Mammary epithelial cell (primary cell): ENCODE measurements around the gene STK32A.

Source experiments
- CTCF ChIP-seq, 2 donors: IDR thresholded peaks in 1 of 2; conservative IDR thresholded peaks in 1 of 2; 2 replicates each; pipeline ENCODE4 v1.5.1; 2011 to 2012; ENCODE audit warnings: inconsistent platforms in 2 of 2, low read length in 2 of 2, mild to moderate bottlenecking in 2 of 2, control low read depth in 1 of 2, low read depth in 1 of 2; ENCODE audit not compliant: insufficient read depth in 1 of 2; ENCODE audit errors: extremely low read depth in 1 of 2
- EZH2 ChIP-seq: IDR thresholded peaks from 2 replicates; pipeline ENCODE4 v1.6.1; 2012; ENCODE audit warnings: low read length, inconsistent platforms, borderline replicate concordance

- TF ChIP-seq CTCF (conservative IDR thresholded peaks at IDR 0.05 in 1 of 2, IDR thresholded peaks at IDR 0.05 in 1 of 2; ENCODE audit: extremely low read depth in 1 of 2, insufficient read depth in 1 of 2, low read depth in 1 of 2, low read length in 2 of 2): no peak
- TF ChIP-seq EZH2: no peak
Measured at GRCh38 chr5:147377682-147378081, 142.9 kb downstream of the STK32A start.
